ENCODE results near the gene SCUBE1.

DNA sequence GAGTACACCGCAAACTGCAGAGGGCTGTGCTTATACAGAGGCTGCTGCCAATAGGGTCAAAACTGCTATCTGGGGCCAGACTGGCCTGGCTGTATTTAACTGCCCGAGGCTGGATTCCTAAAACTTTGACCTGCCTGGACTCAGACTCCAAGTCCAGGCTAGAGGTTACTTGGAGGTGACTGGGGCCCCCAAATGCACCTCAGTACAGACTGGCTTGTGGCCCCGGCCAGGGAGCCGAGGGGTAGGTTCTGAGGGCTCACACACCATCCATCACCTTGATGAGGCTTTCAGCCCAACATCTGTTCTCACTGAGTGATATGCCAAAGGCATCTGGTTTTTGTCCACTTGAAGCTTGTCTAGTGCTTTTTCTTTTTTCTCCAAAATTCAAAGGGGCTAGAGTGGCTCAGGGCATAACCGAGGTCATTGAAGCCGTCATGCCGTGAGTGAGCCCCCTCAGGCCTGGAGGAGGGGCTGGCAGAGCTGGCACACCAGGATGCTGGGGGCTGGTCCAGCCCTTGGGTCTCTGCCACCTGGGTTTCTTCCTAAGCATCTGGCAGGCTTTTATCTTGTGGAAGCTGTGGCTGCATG is 103.9 kb downstream of the SCUBE1 start:
- TF ChIP-seq GATA2 (IDR thresholded peaks at IDR 0.05; ENCODE audit: low read depth, low read length) (peak; percentile 24; the same call in 1 of the 2 replicates), GATA3 (IDR thresholded peaks at IDR 0.05; ENCODE audit: low read depth, low read length) (no peak)
